Natural killer cell (primary cell): ENCODE measurements around the gene TPRX2. TPM values are rescaled to one million over a fixed set of nuclear protein-coding genes. Genes with fewer than 3 reads are reported as not detected.
A peak's percentile ranks its signal among the peaks of the same experiment; 100 is the strongest.

Source experiments
- ATAC-seq, 3 donors: fragments of 150-1000 bp in 2 of 3; fragments of 200-7000 bp in 1 of 3; cut with Tn5 transposase; 1 replicate in 1 of 3; 2 replicates in 2 of 3; pipeline ENCODE4 v1.10.0; 2021; ENCODE audit warnings: mild to moderate bottlenecking in 2 of 3, moderate library complexity in 2 of 3
- DNase-seq, 2 donors: peaks; one replicate each; pipeline versions ENCODE4 v3.0.0 to v3.0.0-alpha.2; 2013 to 2021; ENCODE audit warnings: mixed read lengths in 1 of 2
- H3K27ac ChIP-seq: one replicate; pipeline ENCODE4 v1.5.1; 2013; ENCODE audit warnings: mild to moderate bottlenecking, low read length
- H3K27me3 ChIP-seq: one replicate; pipeline ENCODE4 v1.6.1; 2013; ENCODE audit warnings: low read length; ENCODE audit not compliant: control insufficient read depth, insufficient read depth
- H3K36me3 ChIP-seq: one replicate; pipeline ENCODE4 v1.6.1; 2013; ENCODE audit warnings: low read length; ENCODE audit not compliant: control insufficient read depth, insufficient read depth
- H3K4me1 ChIP-seq: one replicate; pipeline ENCODE4 v1.6.1; 2013; ENCODE audit warnings: low read length; ENCODE audit not compliant: control insufficient read depth, insufficient read depth
- H3K4me3 ChIP-seq: one replicate; pipeline ENCODE4 v1.5.1; 2013; ENCODE audit warnings: low read length
- H3K9me3 ChIP-seq: one replicate; pipeline ENCODE4 v1.6.1; 2013; ENCODE audit warnings: low read length; ENCODE audit not compliant: control insufficient read depth, insufficient read depth
- H3K27ac Mint-ChIP-seq, 2 donors: one replicate each; pipeline ENCODE4 v1.8.0; 2022; ENCODE audit warnings: mild to moderate bottlenecking in 2 of 2, mixed read lengths in 2 of 2, moderate library complexity in 1 of 2
- H3K27me3 Mint-ChIP-seq, 2 donors: one replicate each; pipeline ENCODE4 v1.8.0; 2022; ENCODE audit warnings: low read depth in 2 of 2, mixed read lengths in 2 of 2
- H3K36me3 Mint-ChIP-seq: one replicate; pipeline ENCODE4 v1.8.0; 2022; ENCODE audit warnings: mixed read lengths
- H3K4me1 Mint-ChIP-seq, 2 donors: one replicate each; pipeline ENCODE4 v1.8.0; 2022; ENCODE audit warnings: mixed read lengths in 2 of 2
- H3K4me3 Mint-ChIP-seq: one replicate; pipeline ENCODE4 v1.8.0; 2022; ENCODE audit warnings: mild to moderate bottlenecking, moderate library complexity, mixed read lengths
- H3K9me3 Mint-ChIP-seq, 2 donors: one replicate each; pipeline ENCODE4 v1.8.0; 2022; ENCODE audit warnings: mixed read lengths in 2 of 2
- CTCF ChIP-seq: fragments of 200-600 bp; IDR thresholded peaks from one replicate; pipeline ENCODE4 v1.8.0; 2022; ENCODE audit warnings: antibody characterized with exemption
- WGBS: methylation state at CpG from one replicate; pipeline ENCODE4 v1.1.7; 2013; ENCODE audit warnings: missing lambda C conversion rate; ENCODE audit not compliant: insufficient coverage; 5-methylcytosine and 5-hydroxymethylcytosine counted together
- intact Hi-C: fragments of 100-400 bp; cut with micrococcal nuclease; formaldehyde crosslinking; loops from one replicate; pipeline ENCODE4 v1.14.2; 2022
- total RNA-seq, 4 donors: library from RNA; stranded (reverse); fragments of 120-200 nt in 1 of 4; gene quantifications; one replicate each; pipeline versions ENCODE4 v1.2.3 to v1.2.4, GENCODE V29; 2013 to 2022

The TPRX2 gene
- total RNA-seq, 3 donors from 2014 or later (not counting 1 experiment from before 2014, with no cell fraction given), result not detected

GRCh38 chr19:47860602-47861297 lies 1.7 kb downstream of the TPRX2 start:
- WGBS, result 63% methylated on average over 24 of the region's 34 CpGs
- ATAC-seq, result no peak
- peaks cover 0 to 5% of the 10 kb centered on the region in 2 donors for H3K4me1 Mint-ChIP-seq

GRCh38 chr19:47861630-47862029 lies 2.6 kb downstream of the TPRX2 start:
- Mint-ChIP-seq H3K36me3 (no peaks in the 10 kb centered on the region), H3K4me1 (peaks cover 0 to 5% of the 10 kb centered on the region in 2 donors), H3K27ac (no peak overlapping the region), H3K27me3 (peaks cover 12 to 13% of the 10 kb centered on the region in 2 donors), H3K9me3 (no peaks in the 10 kb centered on the region), H3K4me3 (no peak overlapping the region)
- Histone ChIP-seq H3K27me3 (no peaks in the 10 kb centered on the region), H3K4me3 (no peak overlapping the region), H3K27ac (no peak overlapping the region), H3K4me1 (no peaks in the 10 kb centered on the region), H3K9me3 (no peaks in the 10 kb centered on the region), H3K36me3 (no peaks in the 10 kb centered on the region)
- ATAC-seq (no peak), DNase-seq (no peak)
- 98% methylated on average over 4 of the region's 5 CpGs for WGBS
- TF ChIP-seq CTCF, result no peak
- intact Hi-C loops, result no loop called here

More at GRCh38 chr19:47860602-47861297, 1.7 kb downstream of the TPRX2 start:
- H3K27ac ChIP-seq, result no peak overlapping the region
- Mint-ChIP-seq H3K9me3 (no peaks in the 10 kb centered on the region), H3K27me3 (peaks cover 13 to 17% of the 10 kb centered on the region in 2 donors), H3K27ac (no peak overlapping the region), H3K36me3 (no peaks in the 10 kb centered on the region), H3K4me3 (no peak overlapping the region)
- no peak overlapping the region for H3K4me3 ChIP-seq
- no peaks in the 10 kb centered on the region for H3K4me1 ChIP-seq
- no peak for TF ChIP-seq CTCF
- intact Hi-C loops, result no loop called here
- no peaks in the 10 kb centered on the region for H3K36me3 ChIP-seq
- no peaks in the 10 kb centered on the region for H3K9me3 ChIP-seq
- H3K27me3 ChIP-seq, result no peaks in the 10 kb centered on the region
- no peak for DNase-seq

- peak; percentile 88 for TF ChIP-seq CTCF
- Mint-ChIP-seq H3K4me3 (no peak overlapping the region), H3K4me1 (peaks cover 0 to 5% of the 10 kb centered on the region in 2 donors), H3K36me3 (no peaks in the 10 kb centered on the region), H3K27me3 (peaks cover 12 to 13% of the 10 kb centered on the region in 2 donors), H3K27ac (no peak overlapping the region), H3K9me3 (no peaks in the 10 kb centered on the region)
- H3K9me3 ChIP-seq, result no peaks in the 10 kb centered on the region
- H3K36me3 ChIP-seq, result no peaks in the 10 kb centered on the region
- H3K27me3 ChIP-seq, result no peaks in the 10 kb centered on the region
- H3K4me1 ChIP-seq, result no peaks in the 10 kb centered on the region
- ATAC-seq (peak; percentile 72 to 98 (median 79)), DNase-seq (peak; percentile 70 to 84)
- intact Hi-C loops, result no loop called here
- WGBS, result 5% methylated on average over 10 of the region's 14 CpGs
- no peak overlapping the region for H3K27ac ChIP-seq
- H3K4me3 ChIP-seq, result no peak overlapping the region
Observed at GRCh38 chr19:47863514-47863936, 4.5 kb downstream of the TPRX2 start.

- no peak for TF ChIP-seq CTCF
- Mint-ChIP-seq H3K36me3 (no peaks in the 10 kb centered on the region), H3K4me3 (no peak overlapping the region), H3K27me3 (peaks cover 12 to 13% of the 10 kb centered on the region in 2 donors), H3K27ac (no peak overlapping the region), H3K9me3 (no peaks in the 10 kb centered on the region), H3K4me1 (peaks cover 0 to 5% of the 10 kb centered on the region in 2 donors)
- Histone ChIP-seq H3K9me3 (no peaks in the 10 kb centered on the region), H3K27ac (no peak overlapping the region), H3K4me1 (no peaks in the 10 kb centered on the region), H3K36me3 (no peaks in the 10 kb centered on the region), H3K4me3 (no peak overlapping the region), H3K27me3 (no peaks in the 10 kb centered on the region)
- DNase-seq (no peak), ATAC-seq (no peak)
- intact Hi-C loops, result no loop called here
- WGBS, result 83% methylated on average over 9 of the region's 10 CpGs
Observed at GRCh38 chr19:47865166-47865565, 6.1 kb downstream of the TPRX2 start.
